NOMO-1 (cell line): ENCODE results near the gene GALNT17.

ENCODE experiments used
- DNase-seq, 2 experiments: peaks; one replicate each; lab custom pipeline; 2025; ENCODE audit not compliant: unreplicated experiment in 2 of 2; lab: John Stamatoyannopoulos, UW

The GALNT17 gene

DNA sequence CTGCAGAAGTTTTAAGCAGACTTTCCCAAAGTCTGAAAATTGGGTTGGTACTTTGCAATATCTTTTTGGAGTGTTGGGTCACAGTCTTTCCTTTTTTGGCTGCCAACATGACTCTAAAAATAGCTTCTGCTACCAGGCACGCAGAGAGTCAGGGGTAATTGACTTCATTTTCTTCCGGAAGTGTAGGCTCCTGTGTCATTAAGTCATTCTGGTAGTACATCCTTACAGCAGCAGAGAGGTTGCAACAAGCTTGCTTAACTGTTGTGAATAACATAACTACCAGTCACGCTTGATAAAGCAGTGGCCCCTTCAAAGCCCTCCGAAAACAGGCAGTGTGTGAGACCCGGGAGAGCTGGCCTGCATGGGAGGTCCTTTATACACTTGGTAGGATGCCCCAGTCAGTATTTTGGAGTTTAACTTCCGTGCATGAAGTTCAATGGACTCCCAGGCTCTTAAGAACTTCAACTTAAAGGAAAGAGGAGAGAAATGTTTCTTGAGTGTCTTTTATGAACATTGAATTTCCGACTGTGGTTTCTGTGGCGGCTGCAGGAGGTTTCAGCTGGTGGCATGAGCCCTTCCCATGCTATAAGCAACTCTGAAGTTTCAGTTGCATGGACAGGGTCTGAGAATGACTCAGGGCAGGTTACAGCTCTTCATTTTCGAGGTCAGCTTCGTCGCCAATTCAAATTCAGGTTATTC is 310.7 kb downstream of the GALNT17 start:
- DNase-seq, result peak; percentile 39 to 74

DNA sequence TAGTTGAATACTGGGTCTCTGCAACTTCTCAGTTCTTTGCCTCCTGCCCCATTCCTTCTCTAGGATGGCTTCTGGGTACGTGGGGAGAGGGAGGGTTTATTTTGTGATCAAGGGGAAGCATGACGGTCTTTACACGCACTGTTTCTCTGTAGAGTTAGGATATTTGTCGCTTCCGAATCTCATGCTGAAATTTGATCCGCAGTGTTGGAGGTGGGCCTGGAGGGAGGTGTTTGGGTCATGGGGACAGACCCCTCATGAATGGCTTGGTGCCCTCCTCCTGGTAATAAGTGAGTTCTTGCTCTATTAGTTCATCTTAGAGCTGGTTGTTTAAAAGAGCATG is 311.2 kb downstream of the GALNT17 start:
- no peak for DNase-seq

GRCh38 chr7:71444130-71444529 is 312.2 kb downstream of the GALNT17 start:
- peak in 1 of 2 experiments; percentile 4 for DNase-seq

DNA sequence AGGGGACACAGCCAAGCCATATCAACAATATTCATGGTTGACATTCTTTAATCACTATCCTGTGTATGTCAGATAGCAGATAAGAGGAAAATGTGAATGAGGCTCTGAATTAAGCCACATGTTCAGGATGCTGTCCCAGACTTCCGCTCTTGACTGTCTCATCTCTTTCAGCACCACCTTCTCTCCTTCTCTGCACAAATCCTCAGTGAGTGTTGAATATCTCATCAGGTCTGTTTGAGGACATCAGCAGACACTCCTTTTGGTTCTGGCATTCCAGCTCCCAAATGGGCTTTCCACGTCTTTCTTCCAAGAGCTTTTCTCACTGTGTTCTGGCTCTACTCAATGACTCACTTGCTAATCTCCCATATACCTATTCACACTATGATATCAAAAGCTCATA is 321.7 kb downstream of the GALNT17 start:
- DNase-seq, result no peak

DNA sequence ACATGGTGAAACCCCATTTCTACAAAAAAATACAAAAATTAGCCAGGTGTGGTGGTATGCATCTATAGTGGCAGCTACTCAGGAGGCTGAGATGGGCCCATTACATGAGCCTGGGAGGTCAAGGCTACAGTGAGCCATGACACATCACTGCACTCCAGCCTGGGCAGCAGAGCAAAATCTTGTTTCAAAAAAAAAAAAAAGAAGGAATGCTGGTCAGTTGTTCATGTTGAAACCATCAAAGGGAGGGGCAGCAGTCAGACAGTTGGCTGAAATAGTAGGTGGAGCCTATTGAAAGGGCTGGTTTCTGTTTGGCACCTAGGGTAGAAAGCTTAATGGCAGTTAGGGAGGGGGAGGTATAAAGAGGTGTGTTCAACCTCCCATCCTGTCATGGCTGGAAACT is 323.0 kb downstream of the GALNT17 start:
- no peak for DNase-seq

DNA sequence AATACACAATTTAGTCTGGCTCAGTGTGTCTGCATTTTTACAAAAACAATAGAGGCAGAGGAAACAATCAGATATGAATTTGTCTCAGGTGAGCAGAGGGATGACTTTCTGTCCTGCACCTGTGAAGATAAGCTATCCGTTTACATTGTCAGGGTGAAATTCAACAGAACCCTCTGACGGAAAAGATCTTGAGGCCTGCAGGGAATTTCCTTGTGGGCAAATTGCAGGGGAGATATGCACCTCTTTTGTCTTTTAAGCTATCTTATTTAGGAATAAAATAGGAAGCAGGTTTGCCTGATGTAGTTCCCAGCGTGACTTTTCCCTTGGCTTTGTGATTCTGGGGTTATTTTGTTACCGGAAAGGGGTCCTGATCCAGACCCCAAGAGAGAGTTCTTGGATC is 325.1 kb downstream of the GALNT17 start:
- no peak for DNase-seq

- no peak for DNase-seq
Measured at GRCh38 chr7:71457846-71458590, 326.1 kb downstream of the GALNT17 start.

GRCh38 chr7:71459132-71459531 is 327.2 kb downstream of the GALNT17 start:
- no peak for DNase-seq

DNA sequence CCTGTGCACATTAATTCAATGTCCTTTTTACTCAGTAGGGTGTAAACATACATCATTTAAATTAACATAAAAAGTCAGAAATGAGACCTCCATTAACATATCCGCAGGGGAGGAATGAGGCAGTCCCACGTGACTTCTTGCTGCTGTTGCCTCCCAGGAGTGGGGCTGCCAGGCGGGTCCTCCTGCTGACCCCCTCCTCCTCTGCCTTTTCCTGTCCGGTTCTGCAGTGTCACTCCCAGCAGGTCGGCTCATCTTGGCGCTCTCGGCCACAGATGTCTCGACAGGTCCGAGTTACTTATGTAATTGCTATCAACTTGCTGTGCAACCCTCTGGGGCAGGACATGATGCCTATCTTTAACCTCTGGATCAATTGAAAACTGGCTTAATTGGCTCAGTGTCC is 329.6 kb downstream of the GALNT17 start:
- DNase-seq, result no peak

GRCh38 chr7:71465741-71466189 is 333.8 kb downstream of the GALNT17 start:
- no peak for DNase-seq

DNA sequence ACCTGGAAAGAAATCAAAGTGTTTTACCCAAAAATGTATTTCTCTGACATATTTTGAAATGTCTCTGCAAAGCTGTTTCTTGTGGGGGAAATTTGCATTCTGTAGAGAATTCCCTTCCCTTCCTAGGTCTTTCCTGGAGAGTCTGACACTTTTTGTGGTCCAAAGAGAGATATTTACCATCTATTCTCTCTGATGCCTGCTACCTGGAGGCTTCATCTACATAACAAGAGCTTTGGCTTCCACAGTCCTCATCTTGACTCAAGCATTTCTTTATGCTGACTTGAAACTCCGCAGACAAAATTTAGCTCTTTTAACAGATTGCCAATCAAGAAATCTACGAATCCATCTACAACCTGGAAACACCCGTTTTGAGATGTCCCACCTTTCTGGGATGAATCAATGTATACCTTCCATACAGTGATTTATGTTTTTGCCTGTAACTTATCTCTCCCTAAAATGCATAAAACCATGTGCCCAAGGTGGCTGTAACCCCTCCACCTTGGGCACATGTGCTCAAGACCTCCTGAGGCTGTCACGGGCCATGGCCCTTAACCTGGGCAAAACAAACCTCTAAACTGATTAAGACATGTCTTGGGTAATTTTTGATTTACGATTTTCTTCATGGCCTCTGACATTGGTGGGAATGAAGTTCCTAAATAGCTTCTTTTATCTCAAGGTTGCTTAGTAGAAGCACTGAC is 334.7 kb downstream of the GALNT17 start:
- DNase-seq, result no peak

DNA sequence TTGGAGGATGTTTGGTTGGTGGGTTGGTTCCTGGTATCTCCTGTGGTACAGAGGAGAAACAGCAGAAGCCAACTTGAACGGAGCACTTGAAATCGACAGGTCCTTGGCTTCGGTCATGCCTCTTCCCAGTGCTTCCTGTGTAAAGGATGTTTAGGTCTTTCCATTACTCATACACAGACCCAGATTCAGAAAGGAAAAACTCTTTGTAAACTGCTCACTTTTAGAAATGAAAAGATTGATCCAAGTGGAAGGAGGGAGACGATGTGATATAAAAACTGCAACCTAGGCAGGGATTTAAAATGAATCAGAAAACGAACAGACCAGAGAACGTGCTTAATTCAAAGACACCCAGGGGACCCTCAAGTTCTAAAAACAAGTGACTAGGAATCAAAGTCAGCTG is 338.4 kb downstream of the GALNT17 start:
- no peak for DNase-seq

GRCh38 chr7:71470830-71471229 is 338.9 kb downstream of the GALNT17 start:
- no peak for DNase-seq

- DNase-seq, result no peak
Measured at GRCh38 chr7:71472962-71473361, 341.0 kb downstream of the GALNT17 start.

DNA sequence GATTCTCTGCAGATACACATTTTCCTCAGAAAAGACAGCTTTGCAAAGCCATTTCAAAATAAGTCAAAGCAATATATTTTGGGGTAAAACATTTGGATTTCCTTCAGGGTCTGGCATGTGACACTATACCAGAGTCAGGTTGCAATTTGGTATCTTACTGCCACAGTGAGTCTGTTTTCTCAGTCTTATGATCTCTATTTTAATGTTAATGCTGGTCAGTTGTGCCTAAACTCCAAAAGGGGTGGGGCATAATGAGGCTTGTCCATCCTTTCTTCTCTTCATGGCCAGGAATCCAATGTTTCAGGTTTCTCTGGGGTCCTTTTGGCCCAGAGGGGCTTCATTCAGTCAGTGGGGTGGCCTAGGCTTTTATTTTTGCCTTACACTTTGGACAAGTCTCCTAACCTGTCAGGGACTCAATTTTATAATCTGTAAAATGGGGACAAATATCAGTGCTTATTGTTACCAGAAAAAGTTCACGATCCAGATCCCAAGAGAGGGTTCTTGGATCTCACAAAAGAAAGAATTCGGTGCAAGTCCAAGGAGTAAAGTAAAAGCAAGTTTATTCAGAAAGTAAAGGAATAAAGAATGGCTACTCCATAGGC is 341.5 kb downstream of the GALNT17 start:
- DNase-seq, result no peak

GRCh38 chr7:71477441-71477840 is 345.5 kb downstream of the GALNT17 start:
- DNase-seq, result no peak

GRCh38 chr7:71479231-71479630 is 347.3 kb downstream of the GALNT17 start:
- DNase-seq, result no peak

GRCh38 chr7:71480791-71481190 is 348.8 kb downstream of the GALNT17 start:
- DNase-seq, result no peak

DNA sequence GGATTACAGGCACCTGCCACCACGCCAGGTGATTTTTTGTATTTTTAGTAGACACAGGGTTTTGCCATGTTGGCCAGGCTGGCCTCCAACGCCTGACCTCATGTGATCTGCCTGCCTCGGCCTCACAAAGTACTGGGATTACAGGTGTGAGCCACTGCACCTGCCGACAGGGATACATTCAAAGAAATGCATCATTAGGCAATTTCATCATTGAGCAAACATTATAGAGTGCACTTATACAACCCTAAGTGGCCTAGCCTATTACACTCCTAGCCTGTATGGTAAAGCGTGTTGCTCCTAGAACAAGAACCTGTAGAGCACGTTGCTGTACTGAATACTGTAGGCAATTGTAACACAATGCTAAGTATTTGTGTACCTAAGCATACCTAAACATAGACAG is 350.3 kb downstream of the GALNT17 start:
- no peak for DNase-seq

GRCh38 chr7:71484380-71484779 is 352.4 kb downstream of the GALNT17 start:
- DNase-seq, result no peak

- no peak for DNase-seq
Measured at GRCh38 chr7:71485586-71485985, 353.6 kb downstream of the GALNT17 start.
